ENCODE results near the gene PSMD11. TPM values are rescaled to one million over a fixed set of nuclear protein-coding genes. Genes with fewer than 3 reads are reported as not detected.

PSMD11 gene
- total RNA-seq, 4 donors from 2014 or later = 44.2 to 77.0 (median 54.2) TPM

GRCh38 chr17:32492264-32492589, 47.9 kb downstream of the PSMD11 start:
- DNase-seq (ENCODE audit: low spot score in 2 of 2) = no peak
- TF ChIP-seq CTCF (IDR thresholded peaks at IDR 0.05) = no peak
- TF ChIP-seq POLR2A (IDR thresholded peaks at IDR 0.05) = no peak
- WGBS, 2 donors = 76 to 80% methylated on average over 4 of the region's 4 CpGs
- intact Hi-C loops (cut with DNase I; ENCODE audit: low total_unique reads) = no loop called here
- H3K4me3 ChIP-seq (ENCODE audit: low read depth, poor library complexity, severe bottlenecking) = no peak overlapping the region

DNA sequence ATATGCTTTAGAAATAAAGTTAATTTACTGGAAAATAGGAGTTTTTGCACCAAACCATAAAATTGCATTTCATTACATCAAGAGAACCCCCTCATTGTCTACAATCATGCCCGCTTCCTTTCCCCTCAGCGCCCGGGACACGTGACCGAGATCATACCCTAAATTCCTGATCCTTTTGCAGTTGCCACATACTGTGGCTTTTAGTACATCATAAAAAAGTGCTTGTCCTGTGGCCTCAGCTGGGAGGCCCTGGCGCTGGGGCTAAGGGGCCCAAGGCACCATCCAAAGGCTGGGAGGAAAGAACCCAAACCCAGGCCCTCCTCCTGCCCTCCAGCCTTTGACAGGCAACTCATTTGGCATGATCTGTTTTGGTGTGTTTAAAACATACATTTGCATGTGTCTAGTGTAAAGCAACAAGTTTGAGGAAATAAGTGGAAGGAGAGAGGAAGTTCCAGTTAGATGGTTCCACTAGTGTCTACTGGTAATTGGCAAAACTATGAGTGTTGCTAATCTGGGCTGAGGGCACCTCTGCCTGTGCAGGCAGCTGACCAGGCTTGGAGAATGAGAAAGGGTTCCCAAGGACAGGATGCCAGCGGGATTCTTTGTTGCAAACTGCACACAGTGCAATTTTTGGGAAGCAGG, 48.5 kb downstream of the PSMD11 start:
- intact Hi-C loops (cut with DNase I; ENCODE audit: low total_unique reads) = no loop called here
- TF ChIP-seq POLR2A (IDR thresholded peaks at IDR 0.05) (no peak), CTCF (IDR thresholded peaks at IDR 0.05) (no peak)
- WGBS, 2 donors = 89 to 95% methylated on average over 7 of the region's 7 CpGs
- DNase-seq (ENCODE audit: low spot score in 2 of 2) = no peak
- no peak overlapping the region for H3K4me3 ChIP-seq (ENCODE audit: low read depth, poor library complexity, severe bottlenecking)

DNA sequence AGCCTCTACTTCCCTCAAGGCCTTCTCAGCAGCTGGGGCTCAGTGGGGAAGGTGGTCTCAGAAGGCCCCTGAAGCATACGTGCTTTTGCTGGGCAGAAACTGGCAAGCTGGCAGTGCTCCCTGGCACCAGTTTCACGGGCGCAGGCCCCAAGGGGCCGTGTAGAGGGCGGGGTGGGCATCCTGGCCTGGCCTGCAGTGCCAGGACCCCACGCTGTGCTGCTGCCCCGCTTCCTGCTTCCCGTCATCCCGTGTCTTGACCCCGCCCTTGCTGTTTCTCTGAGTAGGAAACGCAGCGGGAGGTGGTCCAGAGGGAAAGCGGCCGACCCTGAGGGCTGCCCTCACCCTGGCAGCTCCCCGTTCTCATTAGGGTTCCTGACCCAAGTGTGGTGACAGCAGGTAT, 49.3 kb downstream of the PSMD11 start:
- WGBS, 2 donors = 82 to 93% methylated on average over 12 to 15 of the region's 15 CpGs
- intact Hi-C loops (cut with DNase I; ENCODE audit: low total_unique reads) = no loop called here
- no peak overlapping the region for H3K4me3 ChIP-seq (ENCODE audit: low read depth, poor library complexity, severe bottlenecking)
- no peak for TF ChIP-seq POLR2A (IDR thresholded peaks at IDR 0.05)
- no peak for TF ChIP-seq CTCF (IDR thresholded peaks at IDR 0.05)
- no peak for DNase-seq (ENCODE audit: low spot score in 2 of 2)

DNA sequence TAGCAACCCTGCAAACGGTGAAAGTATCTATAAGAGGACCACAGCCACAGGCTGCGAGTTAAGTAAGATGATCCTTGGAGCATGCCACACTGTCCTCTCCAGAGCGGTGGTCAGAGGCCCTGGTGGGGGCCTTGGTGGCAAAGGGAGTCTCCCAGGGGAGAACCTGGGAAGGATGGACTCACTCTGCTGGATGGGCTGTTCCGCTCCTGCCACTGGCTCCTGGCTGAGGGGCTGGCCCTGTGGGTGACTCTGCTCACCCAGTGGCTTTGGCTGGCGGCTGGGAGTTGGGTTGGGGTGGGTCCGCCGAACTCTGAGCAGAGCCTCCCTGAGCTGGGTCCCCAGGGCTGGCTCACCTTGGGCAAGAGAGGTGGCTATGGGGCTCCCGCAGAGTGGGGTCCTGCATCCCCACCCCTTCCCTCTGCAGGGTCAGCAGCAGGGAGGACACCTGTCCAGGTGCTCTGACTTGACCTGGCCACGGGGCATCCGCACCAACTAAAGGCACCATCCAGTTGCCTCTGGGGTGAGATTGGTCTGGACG, 49.7 kb downstream of the PSMD11 start:
- TF ChIP-seq CTCF (IDR thresholded peaks at IDR 0.05) (no peak), POLR2A (IDR thresholded peaks at IDR 0.05) (no peak)
- 87 to 96% methylated on average over 11 of the region's 11 CpGs for WGBS, 2 donors
- intact Hi-C loops (cut with DNase I; ENCODE audit: low total_unique reads) = no loop called here

DNA sequence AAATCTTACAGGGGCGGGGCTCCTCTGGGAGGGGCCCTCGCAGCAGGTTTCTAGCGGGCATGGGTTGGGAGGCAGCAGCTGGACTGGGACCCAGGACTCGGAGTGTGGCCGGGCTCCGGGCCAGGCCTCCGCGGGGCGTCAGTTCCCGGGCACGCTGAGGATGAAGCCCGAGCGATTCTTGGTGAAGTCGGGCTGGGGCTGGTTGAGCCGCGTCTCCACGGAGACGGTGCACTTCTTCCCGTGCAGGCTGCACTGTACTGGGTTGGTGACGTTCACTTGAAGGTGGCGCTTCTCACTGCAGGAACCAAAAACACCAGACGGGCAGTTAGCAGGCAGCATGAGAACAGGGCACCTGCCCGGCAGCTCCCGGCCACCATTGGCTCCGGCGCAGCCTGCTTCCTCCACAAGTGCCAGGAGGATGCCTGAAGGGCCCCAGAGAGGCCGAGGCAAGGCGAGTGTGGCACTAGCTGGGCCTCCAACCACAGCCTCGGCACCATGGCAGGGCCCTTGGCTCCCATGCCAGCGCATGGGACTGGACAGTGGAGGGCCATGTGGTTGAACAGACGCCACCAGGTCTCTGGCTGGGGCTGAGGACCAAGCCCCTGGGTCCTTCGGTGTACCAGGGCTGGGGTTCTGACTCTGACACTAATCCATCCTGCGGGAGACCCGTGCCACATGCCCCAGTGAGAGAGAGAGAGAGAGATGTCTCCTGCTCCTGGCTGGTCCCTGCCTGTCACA, 50.5 kb downstream of the PSMD11 start:
- 85 to 89% methylated on average over 32 to 33 of the region's 34 CpGs for WGBS, 2 donors
- TF ChIP-seq CTCF (IDR thresholded peaks at IDR 0.05) (no peak), POLR2A (IDR thresholded peaks at IDR 0.05) (no peak)
- intact Hi-C loops (cut with DNase I; ENCODE audit: low total_unique reads) = no loop called here
- no peak overlapping the region for H3K4me3 ChIP-seq (ENCODE audit: low read depth, poor library complexity, severe bottlenecking)
- peak in 1 of 2 donors; percentile 81 for DNase-seq (ENCODE audit: low spot score in 2 of 2)

More for the DNA sequence above, 49.7 kb downstream of the PSMD11 start:
- no peak overlapping the region for H3K4me3 ChIP-seq (ENCODE audit: low read depth, poor library complexity, severe bottlenecking)
- DNase-seq (ENCODE audit: low spot score in 2 of 2) = peak in 1 of 2 donors; percentile 59

Data from lower leg skin (tissue), 4 donors.